Stomach (tissue), 9 donors: Measurements from ENCODE around the gene HOXB3. TPM values are rescaled to one million over a fixed set of nuclear protein-coding genes. Genes with fewer than 3 reads are reported as not detected.
A peak's percentile ranks its signal among the peaks of the same experiment; 100 is the strongest.

Source experiments
- DNase-seq, 2 donors: peaks; one replicate each; pipeline versions ENCODE4 v3.0.0 to v3.0.0-alpha.2; 2013 to 2019
- H3K27ac ChIP-seq, 5 donors: fragments of 200-600 bp in 4 of 5; sonication (generic) in 4 of 5; one replicate each; pipeline ENCODE4 v1.5.1; 2013 to 2019; ENCODE audit warnings: mild to moderate bottlenecking in 1 of 5, moderate library complexity in 1 of 5
- H3K27me3 ChIP-seq, 3 donors: fragments of 200-600 bp; sonication (generic); one replicate each; pipeline ENCODE4 v1.5.1; 2017 to 2019; ENCODE audit warnings: mixed run types in 1 of 3
- H3K36me3 ChIP-seq, 4 donors: fragments of 200-600 bp; sonication (generic); 1 replicate in 3 of 4; 2 replicates in 1 of 4; pipeline ENCODE4 v1.5.1; 2016 to 2019
- H3K4me1 ChIP-seq, 4 donors: fragments of 200-600 bp; sonication (generic); one replicate each; pipeline ENCODE4 v1.5.1; 2016 to 2019
- H3K4me3 ChIP-seq, 4 donors: fragments of 200-600 bp; sonication (generic) in 3 of 4; one replicate each; pipeline ENCODE4 v1.5.1; 2016 to 2019; ENCODE audit warnings: mild to moderate bottlenecking in 1 of 4
- H3K9me3 ChIP-seq, 4 donors: fragments of 200-600 bp; sonication (generic); one replicate each; pipeline ENCODE4 v1.5.1; 2016 to 2019
- CTCF ChIP-seq, 7 experiments: fragments of 450-650 bp in 4 of 7; fragments of 200-600 bp in 3 of 7; sonication (generic) in 3 of 7; IDR thresholded peaks; one replicate each; pipeline ENCODE4 v1.5.1; 2016 to 2019; ENCODE audit warnings: antibody characterized with exemption in 7 of 7, control low read depth in 2 of 7, mild to moderate bottlenecking in 1 of 7
- EP300 ChIP-seq: sonication (generic); formaldehyde crosslinking; IDR thresholded peaks from one replicate; pipeline ENCODE4 v1.6.1; 2017; ENCODE audit warnings: antibody characterized with exemption
- POLR2A ChIP-seq, 4 donors: fragments of 450-650 bp; IDR thresholded peaks; one replicate each; pipeline ENCODE4 v1.6.1; 2016; ENCODE audit warnings: antibody characterized with exemption in 4 of 4, control low read depth in 2 of 4, mild to moderate bottlenecking in 1 of 4, moderate library complexity in 1 of 4
- POLR2AphosphoS5 ChIP-seq, 3 donors: sonication (generic); formaldehyde crosslinking; IDR thresholded peaks; one replicate each; pipeline ENCODE4 v1.6.1; 2016; ENCODE audit warnings: antibody characterized with exemption in 3 of 3
- WGBS, 5 donors: extraction: QIAGEN DNeasy Blood & Tissue Kit in 3 of 5; methylation state at CpG; one replicate each; pipeline versions ENCODE4 v1.1.5 to v1.1.7; 2013 to 2018; 5-methylcytosine and 5-hydroxymethylcytosine counted together
- intact Hi-C: fragments of 100-400 bp; cut with DNase I; formaldehyde crosslinking; loops from one replicate; pipeline ENCODE4 v1.15.1; 2023; ENCODE audit warnings: low total_unique reads
- polyA plus RNA-seq, 3 donors: library from polyadenylated mRNA; stranded (reverse); fragments of 200-250 nt; gene quantifications; one replicate each; pipeline ENCODE4 v1.2.3, GENCODE V29; 2013
- total RNA-seq, 5 donors: library from RNA; depleted of rRNA; stranded (reverse); fragments of >200 nt; gene quantifications; one replicate each; pipeline versions ENCODE4 v1.1.0 to v1.2.3, GENCODE V29; 2014 to 2016
- donor health status: healthy with polysubstance abuse.
- donor health status: Bipolar disorder and iron deficiency.
- donor health status: healthy.

HOXB3 gene
- total and polyA plus RNA-seq, 8 donors = 2.8 to 77.6 (median 10.3) TPM

- H3K27ac ChIP-seq = peak overlapping the region; percentile 59 to 95 (median 93)
- TF ChIP-seq CTCF (IDR thresholded peaks at IDR 0.05) (no peak), POLR2AphosphoS5 (IDR thresholded peaks at IDR 0.05) (no peak), POLR2A (IDR thresholded peaks at IDR 0.05) (no peak), EP300 (no peak)
- H3K9me3 ChIP-seq = no peaks in the 10 kb centered on the region
- peaks cover 3 to 100% (median 86%) of the 10 kb centered on the region in 3 donors for H3K27me3 ChIP-seq
- 57 to 78% (median 72%) methylated on average over 10 of the region's 10 CpGs for WGBS, 5 donors
- DNase-seq = no peak
- no peaks in the 10 kb centered on the region for H3K36me3 ChIP-seq
- peak overlapping the region; percentile 44 to 57 (median 51) for H3K4me3 ChIP-seq
- intact Hi-C loops = no loop called here
- peaks cover 12 to 78% (median 56%) of the 10 kb centered on the region in 4 donors for H3K4me1 ChIP-seq
Observed at GRCh38 chr17:48591255-48592056, 1.4 kb upstream of the HOXB3 start.

DNA sequence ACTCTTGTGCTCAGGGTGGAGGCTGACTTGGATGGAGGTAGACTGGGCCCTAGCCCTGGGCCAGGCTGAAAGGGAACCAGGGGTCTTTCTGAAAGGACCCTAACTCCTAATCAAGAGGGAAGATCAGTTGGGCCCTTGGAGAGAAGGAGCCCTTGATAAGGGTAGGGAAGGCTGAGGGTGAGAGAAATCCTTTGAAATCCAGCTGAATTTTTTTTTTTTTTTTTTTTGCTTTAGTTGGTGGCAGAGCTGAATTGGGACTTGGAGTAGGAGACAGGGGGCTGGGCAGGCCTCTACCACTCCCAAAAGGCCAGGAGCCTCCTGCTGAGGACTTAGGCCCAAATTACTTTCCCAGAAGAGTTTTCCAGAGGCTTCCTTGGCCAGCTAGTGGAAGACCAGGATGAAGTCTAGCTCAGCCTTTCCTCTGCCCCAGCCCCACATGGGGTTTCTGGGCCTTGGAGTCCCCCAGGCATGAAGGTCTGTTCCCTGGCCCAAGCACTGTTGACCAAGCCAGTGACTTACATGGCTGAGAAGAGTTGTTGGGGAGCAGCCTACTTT, 643 bp upstream of the HOXB3 start:
- Histone ChIP-seq H3K4me1 (peaks cover 15 to 79% (median 57%) of the 10 kb centered on the region in 4 donors), H3K36me3 (no peaks in the 10 kb centered on the region), H3K27ac (peak overlapping the region; percentile 17 to 95 (median 93)), H3K27me3 (peaks cover 3 to 100% (median 86%) of the 10 kb centered on the region in 3 donors), H3K9me3 (no peaks in the 10 kb centered on the region), H3K4me3 (peak overlapping the region; percentile 22 to 56 (median 44))
- intact Hi-C loops = no loop called here
- DNase-seq = no peak
- TF ChIP-seq POLR2A (IDR thresholded peaks at IDR 0.05) (no peak), CTCF (IDR thresholded peaks at IDR 0.05) (no peak)

DNA sequence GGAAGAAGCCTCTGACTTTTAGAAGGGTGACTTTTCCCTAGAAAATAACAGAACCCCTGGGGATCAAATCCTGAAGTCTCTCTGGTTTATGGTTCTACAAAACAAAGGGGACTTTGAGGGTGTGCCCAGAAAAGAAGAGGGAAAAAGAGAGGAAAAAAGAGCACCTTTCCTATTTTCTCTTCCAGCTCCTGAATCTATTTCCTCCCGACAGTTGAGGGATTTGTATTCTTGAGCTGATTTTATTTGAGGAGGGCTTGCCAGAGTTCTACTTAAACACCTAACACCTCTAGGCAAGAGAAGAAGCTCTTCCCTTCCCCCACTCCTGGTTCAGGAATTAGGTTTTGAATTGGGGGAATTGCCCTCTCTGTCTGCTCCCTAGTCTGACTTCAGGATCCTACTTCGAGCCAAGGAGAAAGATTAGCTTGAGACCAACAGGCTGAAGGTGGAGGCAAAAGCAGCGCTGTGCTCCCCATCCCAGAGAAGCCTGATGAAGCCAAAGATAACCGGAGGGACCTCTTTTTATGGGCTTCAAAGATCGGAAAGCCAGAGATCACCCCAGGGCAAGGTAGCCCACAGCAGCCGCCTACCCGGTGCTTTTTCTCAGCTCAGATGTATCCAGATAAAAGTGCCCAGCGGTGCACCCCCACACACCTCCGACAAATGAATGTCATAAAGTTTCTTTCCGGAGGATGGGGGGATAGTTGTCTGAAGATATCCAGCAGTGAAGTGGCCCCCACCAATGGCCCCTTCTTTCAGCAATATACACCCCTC, 796 bp downstream of the HOXB3 start:
- Histone ChIP-seq H3K27me3 (peaks cover 3 to 100% (median 79%) of the 10 kb centered on the region in 3 donors), H3K4me1 (peaks cover 14 to 78% (median 50%) of the 10 kb centered on the region in 4 donors), H3K36me3 (no peaks in the 10 kb centered on the region), H3K27ac (peak overlapping the region; percentile 62 to 95 (median 93)), H3K4me3 (peak overlapping the region; percentile 22 to 56 (median 44)), H3K9me3 (no peaks in the 10 kb centered on the region)
- 16 to 29% (median 25%) methylated on average over 10 of the region's 10 CpGs for WGBS, 5 donors
- intact Hi-C loops = no loop called here
- TF ChIP-seq POLR2AphosphoS5 (IDR thresholded peaks at IDR 0.05) (no peak), CTCF (IDR thresholded peaks at IDR 0.05) (no peak), EP300 (no peak), POLR2A (IDR thresholded peaks at IDR 0.05) (no peak)
- no peak for DNase-seq

DNA sequence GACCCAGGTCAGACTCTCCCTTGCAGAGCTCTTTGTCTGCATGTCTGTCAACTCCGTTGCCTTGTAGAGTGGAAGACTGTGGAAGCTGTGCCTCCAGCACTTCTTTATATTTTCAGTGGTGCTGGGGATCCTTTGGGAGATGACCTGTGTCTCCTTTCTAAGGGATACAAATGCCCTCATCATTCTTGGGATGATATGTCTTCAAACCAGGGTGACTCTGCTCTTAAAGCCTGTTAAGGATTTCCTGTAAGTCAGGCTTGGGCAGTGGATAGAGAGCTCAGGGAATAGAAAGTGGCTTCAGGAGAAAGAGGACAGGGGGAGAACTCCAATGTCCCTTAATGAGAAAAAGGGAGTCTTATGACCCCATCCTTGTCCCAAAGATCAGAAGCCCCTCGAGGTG, 1.5 kb downstream of the HOXB3 start:
- Histone ChIP-seq H3K4me3 (peak overlapping the region in 3 of 4 donors; percentile 50 to 56 (median 52)), H3K36me3 (no peaks in the 10 kb centered on the region), H3K9me3 (no peaks in the 10 kb centered on the region), H3K27me3 (peaks cover 3 to 100% (median 76%) of the 10 kb centered on the region in 3 donors), H3K4me1 (peaks cover 13 to 78% (median 47%) of the 10 kb centered on the region in 4 donors), H3K27ac (peak overlapping the region; percentile 48 to 95 (median 93))
- DNase-seq = no peak
- intact Hi-C loops = no loop called here
- 16 to 30% (median 27%) methylated on average over 2 of the region's 2 CpGs for WGBS, 5 donors
- TF ChIP-seq POLR2AphosphoS5 (IDR thresholded peaks at IDR 0.05) = no peak
- no peak for TF ChIP-seq EP300
- TF ChIP-seq POLR2A (IDR thresholded peaks at IDR 0.05) = no peak
- TF ChIP-seq CTCF (IDR thresholded peaks at IDR 0.05) = no peak
